ENCODE data around the gene VEGFB.

- no peak for TF ChIP-seq POLR2A (IDR thresholded peaks at IDR 0.05)
- TF ChIP-seq, protein P1, sequence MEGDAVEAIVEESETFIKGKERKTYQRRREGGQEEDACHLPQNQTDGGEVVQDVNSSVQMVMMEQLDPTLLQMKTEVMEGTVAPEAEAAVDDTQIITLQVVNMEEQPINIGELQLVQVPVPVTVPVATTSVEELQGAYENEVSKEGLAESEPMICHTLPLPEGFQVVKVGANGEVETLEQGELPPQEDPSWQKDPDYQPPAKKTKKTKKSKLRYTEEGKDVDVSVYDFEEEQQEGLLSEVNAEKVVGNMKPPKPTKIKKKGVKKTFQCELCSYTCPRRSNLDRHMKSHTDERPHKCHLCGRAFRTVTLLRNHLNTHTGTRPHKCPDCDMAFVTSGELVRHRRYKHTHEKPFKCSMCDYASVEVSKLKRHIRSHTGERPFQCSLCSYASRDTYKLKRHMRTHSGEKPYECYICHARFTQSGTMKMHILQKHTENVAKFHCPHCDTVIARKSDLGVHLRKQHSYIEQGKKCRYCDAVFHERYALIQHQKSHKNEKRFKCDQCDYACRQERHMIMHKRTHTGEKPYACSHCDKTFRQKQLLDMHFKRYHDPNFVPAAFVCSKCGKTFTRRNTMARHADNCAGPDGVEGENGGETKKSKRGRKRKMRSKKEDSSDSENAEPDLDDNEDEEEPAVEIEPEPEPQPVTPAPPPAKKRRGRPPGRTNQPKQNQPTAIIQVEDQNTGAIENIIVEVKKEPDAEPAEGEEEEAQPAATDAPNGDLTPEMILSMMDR (IDR thresholded peaks at IDR 0.05 in 4 of 5, conservative IDR thresholded peaks at IDR 0.05 in 1 of 5), result no peak
Measured at GRCh38 chr11:64253481-64253880, 19.1 kb downstream of the VEGFB start.

Data from gastrocnemius medialis (tissue), 4 donors.